SK-N-SH (cell line): ENCODE data around the gene TMCO4. TPM values are rescaled to one million over a fixed set of nuclear protein-coding genes. Genes with fewer than 3 reads are reported as not detected.

Source experiments
- CTCF ChIA-PET: fragments of 300-600, 350-600 bp; formaldehyde crosslinking; extraction: SDS; loops from one replicate; lab custom pipeline; 2021; lab: Yijun Ruan, JAX
- POLR2A ChIA-PET: fragments of 350-600 bp; sonication (Branson Sonifier 250); formaldehyde crosslinking; extraction: SDS; loops from one replicate; lab custom pipeline; 2020; ENCODE audit warnings: antibody characterized with exemption, inconsistent platforms; lab: Yijun Ruan, JAX
- DNase-seq: peaks from one replicate; pipeline ENCODE4 v3.0.0; 2012
- H2AFZ ChIP-seq: fragments of 200-600 bp; sonication (generic); 2 replicates; pipeline ENCODE4 v1.8.1; 2016; ENCODE audit warnings: antibody characterized with exemption, mild to moderate bottlenecking, low read depth
- H3F3A ChIP-seq: fragments of 200-600 bp; sonication (generic); replicated peaks from 2 replicates; pipeline ENCODE3; 2016; ENCODE audit warnings: antibody characterized with exemption, mild to moderate bottlenecking; ENCODE audit not compliant: insufficient read depth
- H3K27ac ChIP-seq, 2 experiments: fragments of 200-500 bp in 1 of 2; fragments of 200-600 bp in 1 of 2; sonication (Bioruptor generic) in 1 of 2; sonication (generic), shearing (Covaris generic) in 1 of 2; 2 replicates each; pipeline versions ENCODE4 v1.5.1 to v1.6.1; 2014 to 2016; ENCODE audit warnings: low read depth in 2 of 2, inconsistent platforms in 1 of 2, low read length in 1 of 2, mild to moderate bottlenecking in 1 of 2, mixed read lengths in 1 of 2
- H3K27me3 ChIP-seq: fragments of 200-600 bp; sonication (generic), shearing (Covaris generic); 2 replicates; pipeline ENCODE4 v1.6.1; 2016; ENCODE audit warnings: mixed run types; ENCODE audit not compliant: insufficient read depth
- H3K36me3 ChIP-seq, 2 experiments: fragments of 200-500 bp in 1 of 2; fragments of 200-600 bp in 1 of 2; sonication (Bioruptor generic) in 1 of 2; sonication (generic) in 1 of 2; replicated peaks in 1 of 2; 2 replicates each; pipeline versions ENCODE3 to v1.5.1; 2014 to 2016; ENCODE audit warnings: low read length in 1 of 2, mild to moderate bottlenecking in 1 of 2; ENCODE audit not compliant: insufficient read depth in 2 of 2, control insufficient read depth in 1 of 2
- H3K4me1 ChIP-seq, 2 experiments: fragments of 200-500 bp in 1 of 2; fragments of 200-600 bp in 1 of 2; sonication (Bioruptor generic) in 1 of 2; sonication (generic), shearing (Covaris generic) in 1 of 2; 2 replicates each; pipeline versions ENCODE4 v1.5.1 to v1.6.1; 2014 to 2016; ENCODE audit warnings: low read depth in 1 of 2, low read length in 1 of 2, mixed run types in 1 of 2; ENCODE audit not compliant: insufficient read depth in 2 of 2, control insufficient read depth in 1 of 2
- H3K4me2 ChIP-seq: fragments of 200-600 bp; sonication (generic), shearing (Covaris generic); 2 replicates; pipeline ENCODE4 v1.6.1; 2017; ENCODE audit warnings: mixed run types
- H3K4me3 ChIP-seq, 2 experiments: fragments of 200-500 bp in 1 of 2; fragments of 200-600 bp in 1 of 2; sonication (Bioruptor generic) in 1 of 2; sonication (generic), shearing (Covaris generic) in 1 of 2; 2 replicates each; pipeline versions ENCODE4 v1.5.1 to v1.8.1; 2014 to 2016; ENCODE audit warnings: low read depth in 2 of 2, inconsistent platforms in 1 of 2, low read length in 1 of 2, mild to moderate bottlenecking in 1 of 2, mixed read lengths in 1 of 2, moderate library complexity in 1 of 2
- H3K79me2 ChIP-seq: fragments of 200-600 bp; sonication (generic); 2 replicates; pipeline ENCODE4 v1.8.1; 2017; ENCODE audit warnings: mild to moderate bottlenecking; ENCODE audit not compliant: insufficient read depth
- H3K9ac ChIP-seq: fragments of 200-600 bp; sonication (generic); 2 replicates; pipeline ENCODE4 v1.6.1; 2017; ENCODE audit warnings: mixed run types
- H3K9me2 ChIP-seq: fragments of 200-600 bp; sonication (generic); 2 replicates; pipeline ENCODE4 v1.6.1; 2017; ENCODE audit warnings: mixed run types
- H3K9me3 ChIP-seq: fragments of 200-600 bp; sonication (generic); 2 replicates; pipeline ENCODE4 v1.6.1; 2017; ENCODE audit warnings: mixed run types, mild to moderate bottlenecking, moderate library complexity
- H4K20me1 ChIP-seq: fragments of 200-600 bp; sonication (generic); 2 replicates; pipeline ENCODE4 v1.6.1; 2017; ENCODE audit warnings: mild to moderate bottlenecking, mixed run types; ENCODE audit not compliant: insufficient read depth
- EZH2phosphoT487 ChIP-seq: fragments of 200-600 bp; sonication (generic); IDR thresholded peaks from 2 replicates; pipeline ENCODE4 v1.6.1; 2017; ENCODE audit warnings: low read depth, mixed run types, mild to moderate bottlenecking, antibody characterized with exemption, moderate library complexity, borderline replicate concordance
- GATA2 ChIP-seq: sonication (generic); formaldehyde crosslinking; IDR thresholded peaks from 2 replicates; pipeline ENCODE4 v1.5.0; 2020; ENCODE audit warnings: mild to moderate bottlenecking, missing genetic modification reagents
- IRF3 ChIP-seq: fragments of 150-350 bp; IDR thresholded peaks from 2 replicates; pipeline ENCODE4 v1.6.1; 2016; ENCODE audit warnings: mild to moderate bottlenecking, low read depth, low read length
- JUND ChIP-seq: IDR thresholded peaks from 2 replicates; pipeline ENCODE4 v1.4.0; 2012
- MXI1 ChIP-seq: IDR thresholded peaks from 2 replicates; pipeline ENCODE4 v1.6.1; 2012; ENCODE audit warnings: mild to moderate bottlenecking, low read depth, low read length, improper control_type of control experiment
- RAD21 ChIP-seq: IDR thresholded peaks from 2 replicates; pipeline ENCODE4 v1.6.1; 2012; ENCODE audit warnings: mild to moderate bottlenecking, low read length
- RCOR1 ChIP-seq: fragments of 150-350 bp; IDR thresholded peaks from 2 replicates; pipeline ENCODE4 v1.6.1; 2017; ENCODE audit warnings: antibody characterized with exemption, low read length
- RFX5 ChIP-seq: IDR thresholded peaks from 2 replicates; pipeline ENCODE4 v1.6.1; 2012; ENCODE audit warnings: mild to moderate bottlenecking, improper control_type of control experiment, low read length
- WGBS: methylation state at CpG from one replicate; pipeline ENCODE4 v1.1.6; 2017; ENCODE audit warnings: low lambda C conversion rate; 5-methylcytosine and 5-hydroxymethylcytosine counted together
- polyA plus RNA-seq, 3 experiments: library from polyadenylated mRNA; depleted of rRNA; stranded (reverse); fragments of >200 nt; gene quantifications; 2 replicates each; pipeline ENCODE4 v1.2.3, GENCODE V29; 2012
- TF ChIP-seq, protein P1 (sequence below): IDR thresholded peaks from 2 replicates; pipeline ENCODE4 v1.6.1; 2012; ENCODE audit warnings: mild to moderate bottlenecking, low read depth, low read length, moderate library complexity
- TF ChIP-seq, protein P2 (sequence below): fragments of 150-350 bp; IDR thresholded peaks from 2 replicates; pipeline ENCODE4 v1.6.1; 2017; ENCODE audit warnings: antibody characterized with exemption, low read length, low read depth, borderline replicate concordance
- TF ChIP-seq, protein P3 (sequence below): IDR thresholded peaks from 2 replicates; pipeline ENCODE4 v1.4.0; 2012; ENCODE audit warnings: low read depth, borderline replicate concordance
- TF ChIP-seq, protein P4 (sequence below): IDR thresholded peaks from 2 replicates; pipeline ENCODE4 v1.4.0; 2012; ENCODE audit warnings: low read depth, borderline replicate concordance

The TMCO4 gene
- polyA plus RNA-seq, 1 of the 3 experiments (the other 2 are of a cell fraction), result 4.2 TPM

DNA sequence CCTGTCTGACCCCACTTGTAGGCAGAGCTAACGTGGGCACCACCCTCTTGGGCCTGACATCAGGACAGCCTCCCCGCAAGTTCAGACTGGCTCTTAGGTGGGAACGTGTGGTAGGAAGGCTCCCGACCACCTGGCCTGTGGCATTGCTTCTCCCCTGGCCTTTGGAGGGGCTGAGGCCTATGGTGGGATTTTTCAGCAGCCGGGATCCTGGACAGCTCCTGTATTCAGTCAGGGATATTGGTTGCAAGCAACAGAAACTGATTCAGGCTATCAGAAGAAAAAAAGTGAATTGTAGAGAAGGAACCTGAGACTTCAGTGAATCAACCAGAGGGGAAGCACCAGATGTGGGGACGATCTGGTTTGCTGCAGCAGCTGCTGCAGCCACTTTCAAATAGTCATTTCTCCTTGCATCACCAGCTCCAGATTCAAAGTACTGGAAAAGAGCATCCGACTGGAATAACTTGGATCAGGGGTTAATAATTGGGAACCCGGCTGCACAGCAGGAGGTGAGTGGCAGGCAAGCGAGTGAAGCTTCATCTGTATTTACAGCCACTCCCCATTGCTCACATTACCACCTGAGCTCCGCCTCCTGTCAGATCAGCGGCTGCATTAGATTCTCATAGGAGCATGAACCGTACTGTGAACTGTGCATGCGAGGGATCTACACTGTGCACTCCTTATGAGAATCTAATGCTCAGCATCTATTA, 9.5 kb upstream of the TMCO4 start:
- Histone ChIP-seq H3K9me3 (no peaks in the 10 kb centered on the region), H3K79me2 (no peaks in the 10 kb centered on the region), H4K20me1 (no peaks in the 10 kb centered on the region), H3K4me1 (no peaks in the 10 kb centered on the region; a peak in 1 of 4 replicates), H2AFZ (no peak overlapping the region), H3K4me2 (no peak overlapping the region), H3K9me2 (no peaks in the 10 kb centered on the region), H3K9ac (no peak overlapping the region), H3F3A (no peaks in the 10 kb centered on the region), H3K27ac (no peak overlapping the region), H3K4me3 (no peak overlapping the region), H3K27me3 (no peaks in the 10 kb centered on the region), H3K36me3 (no peaks in the 10 kb centered on the region)
- DNase-seq, result no peak
- TF ChIP-seq, protein P1, sequence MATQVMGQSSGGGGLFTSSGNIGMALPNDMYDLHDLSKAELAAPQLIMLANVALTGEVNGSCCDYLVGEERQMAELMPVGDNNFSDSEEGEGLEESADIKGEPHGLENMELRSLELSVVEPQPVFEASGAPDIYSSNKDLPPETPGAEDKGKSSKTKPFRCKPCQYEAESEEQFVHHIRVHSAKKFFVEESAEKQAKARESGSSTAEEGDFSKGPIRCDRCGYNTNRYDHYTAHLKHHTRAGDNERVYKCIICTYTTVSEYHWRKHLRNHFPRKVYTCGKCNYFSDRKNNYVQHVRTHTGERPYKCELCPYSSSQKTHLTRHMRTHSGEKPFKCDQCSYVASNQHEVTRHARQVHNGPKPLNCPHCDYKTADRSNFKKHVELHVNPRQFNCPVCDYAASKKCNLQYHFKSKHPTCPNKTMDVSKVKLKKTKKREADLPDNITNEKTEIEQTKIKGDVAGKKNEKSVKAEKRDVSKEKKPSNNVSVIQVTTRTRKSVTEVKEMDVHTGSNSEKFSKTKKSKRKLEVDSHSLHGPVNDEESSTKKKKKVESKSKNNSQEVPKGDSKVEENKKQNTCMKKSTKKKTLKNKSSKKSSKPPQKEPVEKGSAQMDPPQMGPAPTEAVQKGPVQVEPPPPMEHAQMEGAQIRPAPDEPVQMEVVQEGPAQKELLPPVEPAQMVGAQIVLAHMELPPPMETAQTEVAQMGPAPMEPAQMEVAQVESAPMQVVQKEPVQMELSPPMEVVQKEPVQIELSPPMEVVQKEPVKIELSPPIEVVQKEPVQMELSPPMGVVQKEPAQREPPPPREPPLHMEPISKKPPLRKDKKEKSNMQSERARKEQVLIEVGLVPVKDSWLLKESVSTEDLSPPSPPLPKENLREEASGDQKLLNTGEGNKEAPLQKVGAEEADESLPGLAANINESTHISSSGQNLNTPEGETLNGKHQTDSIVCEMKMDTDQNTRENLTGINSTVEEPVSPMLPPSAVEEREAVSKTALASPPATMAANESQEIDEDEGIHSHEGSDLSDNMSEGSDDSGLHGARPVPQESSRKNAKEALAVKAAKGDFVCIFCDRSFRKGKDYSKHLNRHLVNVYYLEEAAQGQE, result peak; percentile 91
- no peak for TF ChIP-seq RAD21
- ChIA-PET POLR2A (no interaction called here), CTCF (interaction anchor here (0.8 to 1.2 kb wide), 2 partner anchors 11 to 14 kb away, joined by 3 read pairs; no protein-coding TSS in a partner anchor)
- 69% methylated on average over 11 of the region's 13 CpGs for WGBS

- ChIA-PET CTCF (interaction anchor here (0.6 to 0.8 kb wide), 2 partner anchors 10 to 924 kb away, joined by 3 read pairs; no protein-coding TSS in a partner anchor), POLR2A (no interaction called here)
- no peaks in the 10 kb centered on the region for H3K79me2 ChIP-seq
- H2AFZ ChIP-seq, result no peak overlapping the region
- H3K4me3 ChIP-seq, result no peak overlapping the region
- H3K9me3 ChIP-seq, result no peaks in the 10 kb centered on the region
- H3K9ac ChIP-seq, result no peak overlapping the region
- WGBS, result 75% methylated on average over 6 of the region's 7 CpGs
- H4K20me1 ChIP-seq, result no peaks in the 10 kb centered on the region
- no peak overlapping the region for H3K4me2 ChIP-seq
- no peaks in the 10 kb centered on the region; a peak in 1 of 4 replicates for H3K4me1 ChIP-seq
- no peaks in the 10 kb centered on the region for H3K27me3 ChIP-seq
- no peaks in the 10 kb centered on the region for H3F3A ChIP-seq
- no peak for DNase-seq
- H3K36me3 ChIP-seq, result no peaks in the 10 kb centered on the region
- H3K9me2 ChIP-seq, result no peaks in the 10 kb centered on the region
- H3K27ac ChIP-seq, result no peak overlapping the region
- TF ChIP-seq, protein P2, sequence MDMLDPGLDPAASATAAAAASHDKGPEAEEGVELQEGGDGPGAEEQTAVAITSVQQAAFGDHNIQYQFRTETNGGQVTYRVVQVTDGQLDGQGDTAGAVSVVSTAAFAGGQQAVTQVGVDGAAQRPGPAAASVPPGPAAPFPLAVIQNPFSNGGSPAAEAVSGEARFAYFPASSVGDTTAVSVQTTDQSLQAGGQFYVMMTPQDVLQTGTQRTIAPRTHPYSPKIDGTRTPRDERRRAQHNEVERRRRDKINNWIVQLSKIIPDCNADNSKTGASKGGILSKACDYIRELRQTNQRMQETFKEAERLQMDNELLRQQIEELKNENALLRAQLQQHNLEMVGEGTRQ, result no peak
- TF ChIP-seq RFX5 (no peak), JUND (no peak), MXI1 (no peak), RCOR1 (no peak), EZH2phosphoT487 (no peak), IRF3 (no peak), GATA2 (CRISPR knock-in tag) (no peak)
- TF ChIP-seq, protein P3, sequence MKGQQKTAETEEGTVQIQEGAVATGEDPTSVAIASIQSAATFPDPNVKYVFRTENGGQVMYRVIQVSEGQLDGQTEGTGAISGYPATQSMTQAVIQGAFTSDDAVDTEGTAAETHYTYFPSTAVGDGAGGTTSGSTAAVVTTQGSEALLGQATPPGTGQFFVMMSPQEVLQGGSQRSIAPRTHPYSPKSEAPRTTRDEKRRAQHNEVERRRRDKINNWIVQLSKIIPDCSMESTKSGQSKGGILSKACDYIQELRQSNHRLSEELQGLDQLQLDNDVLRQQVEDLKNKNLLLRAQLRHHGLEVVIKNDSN, result no peak
- TF ChIP-seq, protein P1, result no peak
- TF ChIP-seq, protein P4, sequence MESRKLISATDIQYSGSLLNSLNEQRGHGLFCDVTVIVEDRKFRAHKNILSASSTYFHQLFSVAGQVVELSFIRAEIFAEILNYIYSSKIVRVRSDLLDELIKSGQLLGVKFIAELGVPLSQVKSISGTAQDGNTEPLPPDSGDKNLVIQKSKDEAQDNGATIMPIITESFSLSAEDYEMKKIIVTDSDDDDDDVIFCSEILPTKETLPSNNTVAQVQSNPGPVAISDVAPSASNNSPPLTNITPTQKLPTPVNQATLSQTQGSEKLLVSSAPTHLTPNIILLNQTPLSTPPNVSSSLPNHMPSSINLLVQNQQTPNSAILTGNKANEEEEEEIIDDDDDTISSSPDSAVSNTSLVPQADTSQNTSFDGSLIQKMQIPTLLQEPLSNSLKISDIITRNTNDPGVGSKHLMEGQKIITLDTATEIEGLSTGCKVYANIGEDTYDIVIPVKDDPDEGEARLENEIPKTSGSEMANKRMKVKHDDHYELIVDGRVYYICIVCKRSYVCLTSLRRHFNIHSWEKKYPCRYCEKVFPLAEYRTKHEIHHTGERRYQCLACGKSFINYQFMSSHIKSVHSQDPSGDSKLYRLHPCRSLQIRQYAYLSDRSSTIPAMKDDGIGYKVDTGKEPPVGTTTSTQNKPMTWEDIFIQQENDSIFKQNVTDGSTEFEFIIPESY, result no peak
These were observed 8.6 kb upstream of the TMCO4 start for GRCh38 chr1:19808351-19808750.
